Measurements from ENCODE around the gene KCNT2.
"Not testable (repeated sequence)": the region's sequence is repeated elsewhere in the genome, so short reads cannot be mapped to it uniquely, and the experiment has no call there.

The KCNT2 gene

GRCh38 chr1:196650403-196650802 lies 42.2 kb upstream of the KCNT2 start:
- Histone ChIP-seq H3K36me3 (ENCODE audit: control insufficient read depth, low read length) (no peaks in the 10 kb centered on the region), H4K20me1 (ENCODE audit: control insufficient read depth, insufficient read depth, low read depth, low read length) (no peaks in the 10 kb centered on the region), H3K79me2 (ENCODE audit: control insufficient read depth, low read length) (no peaks in the 10 kb centered on the region), H3K27ac (ENCODE audit: low read depth, low read length) (no peak overlapping the region), H3K4me3 (ENCODE audit: low read length) (no peak overlapping the region), H3F3A (ENCODE audit: control insufficient read depth, insufficient read depth) (no peaks in the 10 kb centered on the region), H3K4me1 (ENCODE audit: control insufficient read depth, low read length) (no peaks in the 10 kb centered on the region), H3K27me3 (ENCODE audit: control insufficient read depth, low read length) (no peaks in the 10 kb centered on the region), H3K4me2 (ENCODE audit: low read length) (no peak overlapping the region), H3K9me3 (ENCODE audit: control insufficient read depth, insufficient read depth, low read length) (no peaks in the 10 kb centered on the region), H3K9me2 (replicated peaks; ENCODE audit: control insufficient read depth, low read length) (no peaks in the 10 kb centered on the region)
- no peak for TF ChIP-seq EZH2phosphoT487 (IDR thresholded peaks at IDR 0.05; ENCODE audit: borderline replicate concordance, low read length)
- no peak for TF ChIP-seq CTCF (IDR thresholded peaks at IDR 0.05; ENCODE audit: low read depth, low read length, poor library complexity, severe bottlenecking)

- no peaks in the 10 kb centered on the region for H3K79me2 ChIP-seq (ENCODE audit: control insufficient read depth, low read length)
- H3K36me3 ChIP-seq (ENCODE audit: control insufficient read depth, low read length), result no peaks in the 10 kb centered on the region
- TF ChIP-seq CTCF (IDR thresholded peaks at IDR 0.05; ENCODE audit: low read depth, low read length, poor library complexity, severe bottlenecking) (no peak), EZH2phosphoT487 (IDR thresholded peaks at IDR 0.05; ENCODE audit: borderline replicate concordance, low read length) (no peak)
- no peaks in the 10 kb centered on the region for H3K9me3 ChIP-seq (ENCODE audit: control insufficient read depth, insufficient read depth, low read length)
- H3K4me1 ChIP-seq (ENCODE audit: control insufficient read depth, low read length), result no peaks in the 10 kb centered on the region
- no peaks in the 10 kb centered on the region for H4K20me1 ChIP-seq (ENCODE audit: control insufficient read depth, insufficient read depth, low read depth, low read length)
- no peaks in the 10 kb centered on the region for H3F3A ChIP-seq (ENCODE audit: control insufficient read depth, insufficient read depth)
- H3K4me3 ChIP-seq (ENCODE audit: low read length), result no peak overlapping the region
- H3K27ac ChIP-seq (ENCODE audit: low read depth, low read length), result no peak overlapping the region
- H3K27me3 ChIP-seq (ENCODE audit: control insufficient read depth, low read length), result no peaks in the 10 kb centered on the region
- no peaks in the 10 kb centered on the region for H3K9me2 ChIP-seq (replicated peaks; ENCODE audit: control insufficient read depth, low read length)
- H3K4me2 ChIP-seq (ENCODE audit: low read length), result no peak overlapping the region
These were observed 41.8 kb upstream of the KCNT2 start for GRCh38 chr1:196649990-196650389.

- no peaks in the 10 kb centered on the region for H4K20me1 ChIP-seq (ENCODE audit: control insufficient read depth, insufficient read depth, low read depth, low read length)
- no peak overlapping the region for H3K4me3 ChIP-seq (ENCODE audit: low read length)
- H3K9me2 ChIP-seq (replicated peaks; ENCODE audit: control insufficient read depth, low read length), result no peaks in the 10 kb centered on the region
- TF ChIP-seq CTCF (IDR thresholded peaks at IDR 0.05; ENCODE audit: low read depth, low read length, poor library complexity, severe bottlenecking) (no peak), EZH2phosphoT487 (IDR thresholded peaks at IDR 0.05; ENCODE audit: borderline replicate concordance, low read length) (no peak)
- no peaks in the 10 kb centered on the region for H3F3A ChIP-seq (ENCODE audit: control insufficient read depth, insufficient read depth)
- no peak overlapping the region for H3K27ac ChIP-seq (ENCODE audit: low read depth, low read length)
- H3K79me2 ChIP-seq (ENCODE audit: control insufficient read depth, low read length), result no peaks in the 10 kb centered on the region
- no peaks in the 10 kb centered on the region for H3K4me1 ChIP-seq (ENCODE audit: control insufficient read depth, low read length)
- no peaks in the 10 kb centered on the region for H3K9me3 ChIP-seq (ENCODE audit: control insufficient read depth, insufficient read depth, low read length)
- H3K36me3 ChIP-seq (ENCODE audit: control insufficient read depth, low read length), result no peaks in the 10 kb centered on the region
- H3K4me2 ChIP-seq (ENCODE audit: low read length), result no peak overlapping the region
- no peaks in the 10 kb centered on the region for H3K27me3 ChIP-seq (ENCODE audit: control insufficient read depth, low read length)
These were observed 32.7 kb upstream of the KCNT2 start for GRCh38 chr1:196640976-196641375.

- H3K27ac ChIP-seq (ENCODE audit: low read depth, low read length); H3K4me3 ChIP-seq (ENCODE audit: low read length); H3K9me2 ChIP-seq (replicated peaks; ENCODE audit: control insufficient read depth, low read length); H3K4me1 ChIP-seq (ENCODE audit: control insufficient read depth, low read length); H3K9me3 ChIP-seq (ENCODE audit: control insufficient read depth, insufficient read depth, low read length); H3K79me2 ChIP-seq (ENCODE audit: control insufficient read depth, low read length); H3F3A ChIP-seq (ENCODE audit: control insufficient read depth, insufficient read depth); H4K20me1 ChIP-seq (ENCODE audit: control insufficient read depth, insufficient read depth, low read depth, low read length); H3K36me3 ChIP-seq (ENCODE audit: control insufficient read depth, low read length); H3K4me2 ChIP-seq (ENCODE audit: low read length); H3K27me3 ChIP-seq (ENCODE audit: control insufficient read depth, low read length): not testable (repeated sequence)
These were observed 31.1 kb upstream of the KCNT2 start for GRCh38 chr1:196639291-196639690.

All from DOHH2 (cell line).